Ovary (tissue), 3 donors: ENCODE measurements around the gene C9orf50.

Source experiments
- CTCF ChIP-seq, 3 donors: fragments of 450-650 bp in 2 of 3; fragments of 200-600 bp in 1 of 3; IDR thresholded peaks; one replicate each; pipeline versions ENCODE4 v1.5.1 to v1.8.0; 2016 to 2022; ENCODE audit warnings: antibody characterized with exemption in 3 of 3, mild to moderate bottlenecking in 1 of 3
- EP300 ChIP-seq: sonication (generic); formaldehyde crosslinking; IDR thresholded peaks from one replicate; pipeline ENCODE4 v1.6.1; 2017; ENCODE audit warnings: antibody characterized with exemption
- POLR2A ChIP-seq: fragments of 450-650 bp; IDR thresholded peaks from one replicate; pipeline ENCODE4 v1.6.1; 2017; ENCODE audit warnings: antibody characterized with exemption, mild to moderate bottlenecking, moderate library complexity
- donor health status: DM: no; HTN: no; CAD: no.

- TF ChIP-seq POLR2A (no peak), EP300 (no peak), CTCF (IDR thresholded peaks at IDR 0.05) (no peak)
Observed at GRCh38 chr9:129655154-129655553, 34.3 kb upstream of the C9orf50 start.
